ENCODE results near the gene CCDC38. TPM values are rescaled to one million over a fixed set of nuclear protein-coding genes. Genes with fewer than 3 reads are reported as not detected.

The CCDC38 gene
- total and polyA plus RNA-seq, 3 donors from 2014 or later = 7.7 to 31.8 (median 25.8) TPM

DNA sequence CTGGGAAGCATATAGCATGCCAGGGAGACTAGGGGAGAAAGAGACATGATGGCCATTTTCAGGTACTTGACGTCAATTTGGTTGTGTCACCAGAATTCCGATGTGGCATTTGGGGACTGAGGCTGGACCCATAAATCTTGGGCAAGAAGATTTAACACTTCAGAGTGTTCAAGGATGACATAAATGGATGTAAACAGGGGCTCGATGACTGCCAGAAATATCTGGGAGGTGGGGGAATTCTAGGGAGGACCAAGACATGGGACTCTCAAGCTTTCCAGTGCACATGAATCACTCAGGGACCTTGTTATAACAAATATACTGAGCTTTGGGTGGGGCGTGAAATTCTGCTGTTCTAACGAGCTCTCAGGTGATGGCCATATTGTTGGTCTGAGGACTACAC is 35.9 kb upstream of the CCDC38 start:
- Histone ChIP-seq H3K9me3 (no peaks in the 10 kb centered on the region), H3K36me3 (ENCODE audit: low read depth, missing control alignments) (no peaks in the 10 kb centered on the region), H3K27me3 (no peaks in the 10 kb centered on the region), H3K4me3 (no peak overlapping the region), H3K27ac (no peak overlapping the region), H3K4me1 (no peaks in the 10 kb centered on the region)
- TF ChIP-seq, protein P1, sequence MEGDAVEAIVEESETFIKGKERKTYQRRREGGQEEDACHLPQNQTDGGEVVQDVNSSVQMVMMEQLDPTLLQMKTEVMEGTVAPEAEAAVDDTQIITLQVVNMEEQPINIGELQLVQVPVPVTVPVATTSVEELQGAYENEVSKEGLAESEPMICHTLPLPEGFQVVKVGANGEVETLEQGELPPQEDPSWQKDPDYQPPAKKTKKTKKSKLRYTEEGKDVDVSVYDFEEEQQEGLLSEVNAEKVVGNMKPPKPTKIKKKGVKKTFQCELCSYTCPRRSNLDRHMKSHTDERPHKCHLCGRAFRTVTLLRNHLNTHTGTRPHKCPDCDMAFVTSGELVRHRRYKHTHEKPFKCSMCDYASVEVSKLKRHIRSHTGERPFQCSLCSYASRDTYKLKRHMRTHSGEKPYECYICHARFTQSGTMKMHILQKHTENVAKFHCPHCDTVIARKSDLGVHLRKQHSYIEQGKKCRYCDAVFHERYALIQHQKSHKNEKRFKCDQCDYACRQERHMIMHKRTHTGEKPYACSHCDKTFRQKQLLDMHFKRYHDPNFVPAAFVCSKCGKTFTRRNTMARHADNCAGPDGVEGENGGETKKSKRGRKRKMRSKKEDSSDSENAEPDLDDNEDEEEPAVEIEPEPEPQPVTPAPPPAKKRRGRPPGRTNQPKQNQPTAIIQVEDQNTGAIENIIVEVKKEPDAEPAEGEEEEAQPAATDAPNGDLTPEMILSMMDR (IDR thresholded peaks at IDR 0.05) = no peak
- no peak for TF ChIP-seq POLR2A (IDR thresholded peaks at IDR 0.05)
- intact Hi-C loops (cut with DNase I; ENCODE audit: low total_unique reads) = no loop called here
- no peak for DNase-seq
- 85 to 90% methylated on average over 5 of the region's 5 CpGs for WGBS, 2 donors

DNA sequence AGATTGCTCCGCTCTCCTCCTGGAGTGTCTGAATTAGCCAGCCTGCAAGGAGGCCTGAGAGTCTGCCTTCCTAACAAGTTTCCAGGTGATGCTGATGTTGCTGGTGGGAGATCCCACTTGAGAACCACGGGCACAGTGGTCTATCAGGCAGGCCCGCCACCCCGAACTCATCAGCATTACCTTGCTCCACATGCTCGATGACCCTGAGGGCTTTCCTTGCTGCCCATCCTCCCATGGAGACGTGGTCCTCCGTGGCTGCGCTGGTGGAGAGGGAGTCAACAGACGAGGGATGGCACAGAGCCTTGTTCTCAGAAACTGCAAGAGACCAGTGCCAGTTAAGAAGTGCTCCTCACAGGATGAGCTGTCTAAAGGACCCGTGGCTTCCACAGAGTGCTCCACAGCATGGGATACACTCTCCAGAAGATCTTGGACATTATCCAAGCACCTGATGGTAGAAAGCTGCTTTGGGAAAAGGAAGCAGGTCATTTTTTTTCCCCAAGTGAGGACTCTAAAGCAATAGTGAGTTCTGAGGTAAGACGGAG is 35.4 kb upstream of the CCDC38 start:
- no peaks in the 10 kb centered on the region for H3K9me3 ChIP-seq
- 83 to 96% methylated on average over 11 of the region's 11 CpGs for WGBS, 2 donors
- DNase-seq = no peak
- no peak overlapping the region for H3K27ac ChIP-seq
- intact Hi-C loops (cut with DNase I; ENCODE audit: low total_unique reads) = no loop called here
- H3K4me3 ChIP-seq = no peak overlapping the region
- no peaks in the 10 kb centered on the region for H3K36me3 ChIP-seq (ENCODE audit: low read depth, missing control alignments)
- H3K4me1 ChIP-seq = no peaks in the 10 kb centered on the region
- TF ChIP-seq, protein P1 (IDR thresholded peaks at IDR 0.05) = no peak
- TF ChIP-seq POLR2A (IDR thresholded peaks at IDR 0.05) = no peak
- H3K27me3 ChIP-seq = no peaks in the 10 kb centered on the region

DNA sequence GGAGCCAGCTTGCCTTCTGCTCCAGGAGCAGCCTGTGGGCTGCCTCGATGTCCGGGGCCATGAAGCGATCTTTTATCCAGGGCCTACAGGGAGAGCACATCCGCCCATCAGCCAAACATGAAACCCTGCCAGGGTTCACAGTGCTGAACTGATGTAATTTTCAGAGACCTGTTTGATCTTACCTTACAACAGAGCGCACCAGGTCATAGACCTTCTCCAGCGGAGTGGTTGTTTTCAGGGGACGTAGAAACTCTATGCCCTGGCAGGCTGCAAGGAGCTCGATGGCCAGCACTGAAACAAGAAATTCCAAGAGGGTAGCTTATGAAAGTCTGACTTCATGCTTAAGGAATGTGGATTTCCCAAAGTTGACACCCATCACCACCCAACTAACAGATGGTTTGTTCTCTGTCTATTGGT is 34.0 kb upstream of the CCDC38 start:
- intact Hi-C loops (cut with DNase I; ENCODE audit: low total_unique reads) = no loop called here
- no peaks in the 10 kb centered on the region for H3K9me3 ChIP-seq
- H3K36me3 ChIP-seq (ENCODE audit: low read depth, missing control alignments) = no peaks in the 10 kb centered on the region
- H3K4me3 ChIP-seq = no peak overlapping the region
- TF ChIP-seq, protein P1 (IDR thresholded peaks at IDR 0.05) = no peak
- no peak for TF ChIP-seq POLR2A (IDR thresholded peaks at IDR 0.05)
- H3K4me1 ChIP-seq = no peaks in the 10 kb centered on the region
- DNase-seq = no peak
- H3K27me3 ChIP-seq = no peaks in the 10 kb centered on the region
- 95 to 97% methylated on average over 8 of the region's 8 CpGs for WGBS, 2 donors
- H3K27ac ChIP-seq = no peak overlapping the region

GRCh38 chr12:95975491-95975890 is 33.1 kb upstream of the CCDC38 start:
- H3K4me3 ChIP-seq = no peak overlapping the region
- no peak for DNase-seq
- intact Hi-C loops (cut with DNase I; ENCODE audit: low total_unique reads) = no loop called here
- no peaks in the 10 kb centered on the region for H3K9me3 ChIP-seq
- WGBS, 2 donors = 93% methylated on average over 4 of the region's 4 CpGs
- no peak overlapping the region for H3K27ac ChIP-seq
- TF ChIP-seq, protein P1 (IDR thresholded peaks at IDR 0.05) = no peak
- no peak for TF ChIP-seq POLR2A (IDR thresholded peaks at IDR 0.05)
- H3K4me1 ChIP-seq = no peaks in the 10 kb centered on the region
- H3K27me3 ChIP-seq = no peaks in the 10 kb centered on the region
- H3K36me3 ChIP-seq (ENCODE audit: low read depth, missing control alignments) = no peaks in the 10 kb centered on the region

- Histone ChIP-seq H3K27me3 (no peaks in the 10 kb centered on the region), H3K9me3 (no peaks in the 10 kb centered on the region), H3K4me3 (no peak overlapping the region), H3K4me1 (no peaks in the 10 kb centered on the region), H3K36me3 (ENCODE audit: low read depth, missing control alignments) (no peaks in the 10 kb centered on the region), H3K27ac (no peak overlapping the region)
- intact Hi-C loops (cut with DNase I; ENCODE audit: low total_unique reads) = no loop called here
- 76 to 86% methylated on average over 2 of the region's 2 CpGs for WGBS, 2 donors
- no peak for DNase-seq
- no peak for TF ChIP-seq POLR2A (IDR thresholded peaks at IDR 0.05)
- TF ChIP-seq, protein P1 (IDR thresholded peaks at IDR 0.05) = no peak
Observed at GRCh38 chr12:95974358-95974757, 31.9 kb upstream of the CCDC38 start.
